Measurements from ENCODE around the gene MINDY4B. TPM values are rescaled to one million over a fixed set of nuclear protein-coding genes. Genes with fewer than 3 reads are reported as not detected.

The MINDY4B gene
- polyA plus RNA-seq, 2 of the 4 experiments (the other 2 are of a cell fraction) = not detected

- FAIRE-seq (no peak), DNase-seq (ENCODE audit: low read depth in 1 of 2, low spot score in 1 of 2) (no peak), ATAC-seq (no peak)
- Histone ChIP-seq H3K27ac (no peak overlapping the region), H3K9me3 (no peaks in the 10 kb centered on the region), H3K4me3 (no peak overlapping the region), H3K4me1 (no peaks in the 10 kb centered on the region), H3K4me2 (no peak overlapping the region)
- ChIA-PET POLR2A (no interaction called here), CTCF (interaction anchor here (0.6 to 1.0 kb wide), 2 partner anchors 140 to 173 kb away, joined by 3 read pairs; partner anchors contain the start of gene MED12L)
- TF ChIP-seq SREBF2 (IDR thresholded peaks at IDR 0.05) (no peak), EP300 (IDR thresholded peaks at IDR 0.05) (no peak), EHF (CRISPR knock-in tag; IDR thresholded peaks at IDR 0.05) (no peak), CHD2 (IDR thresholded peaks at IDR 0.05; ENCODE audit: low read length, partially characterized antibody) (no peak), JUN (IDR thresholded peaks at IDR 0.05) (no peak), FOSB (CRISPR knock-in tag; IDR thresholded peaks at IDR 0.05) (no peak), KDM5A (IDR thresholded peaks at IDR 0.05) (no peak), TFCP2L1 (CRISPR knock-in tag; IDR thresholded peaks at IDR 0.05) (no peak), FOXS1 (CRISPR knock-in tag; IDR thresholded peaks at IDR 0.05) (no peak), USF2 (IDR thresholded peaks at IDR 0.05) (no peak)
- TF ChIP-seq, protein P1, sequence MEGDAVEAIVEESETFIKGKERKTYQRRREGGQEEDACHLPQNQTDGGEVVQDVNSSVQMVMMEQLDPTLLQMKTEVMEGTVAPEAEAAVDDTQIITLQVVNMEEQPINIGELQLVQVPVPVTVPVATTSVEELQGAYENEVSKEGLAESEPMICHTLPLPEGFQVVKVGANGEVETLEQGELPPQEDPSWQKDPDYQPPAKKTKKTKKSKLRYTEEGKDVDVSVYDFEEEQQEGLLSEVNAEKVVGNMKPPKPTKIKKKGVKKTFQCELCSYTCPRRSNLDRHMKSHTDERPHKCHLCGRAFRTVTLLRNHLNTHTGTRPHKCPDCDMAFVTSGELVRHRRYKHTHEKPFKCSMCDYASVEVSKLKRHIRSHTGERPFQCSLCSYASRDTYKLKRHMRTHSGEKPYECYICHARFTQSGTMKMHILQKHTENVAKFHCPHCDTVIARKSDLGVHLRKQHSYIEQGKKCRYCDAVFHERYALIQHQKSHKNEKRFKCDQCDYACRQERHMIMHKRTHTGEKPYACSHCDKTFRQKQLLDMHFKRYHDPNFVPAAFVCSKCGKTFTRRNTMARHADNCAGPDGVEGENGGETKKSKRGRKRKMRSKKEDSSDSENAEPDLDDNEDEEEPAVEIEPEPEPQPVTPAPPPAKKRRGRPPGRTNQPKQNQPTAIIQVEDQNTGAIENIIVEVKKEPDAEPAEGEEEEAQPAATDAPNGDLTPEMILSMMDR (IDR thresholded peaks at IDR 0.05) = no peak
- WGBS (ENCODE audit: missing lambda C conversion rate) = 4% methylated on average over 3 of the region's 3 CpGs
Observed at GRCh38 chr3:150945226-150946032, 40.2 kb upstream of the MINDY4B start.

DNA sequence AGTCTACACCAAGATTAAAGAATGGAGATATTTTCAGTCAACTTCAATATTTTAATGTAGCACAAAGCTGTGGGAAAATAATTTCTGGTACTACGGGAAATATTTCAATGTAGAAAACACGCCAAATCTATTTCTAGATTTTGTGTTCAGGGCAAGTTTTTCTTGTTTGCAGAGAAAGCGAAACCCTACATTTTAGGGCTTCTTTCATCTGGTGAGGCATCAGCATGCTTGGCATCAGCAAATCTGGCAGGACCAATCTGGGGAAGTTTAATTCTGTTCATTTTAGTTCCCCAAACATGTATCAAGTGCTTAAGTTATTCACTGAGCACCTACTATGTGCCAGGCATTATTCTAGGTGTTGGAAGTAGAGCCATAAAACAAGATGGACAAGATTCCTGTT is 37.0 kb upstream of the MINDY4B start:
- POLR2A ChIA-PET = no interaction called here

More for the DNA sequence above, 37.0 kb upstream of the MINDY4B start:
- Histone ChIP-seq H3K4me1 (no peaks in the 10 kb centered on the region), H3K4me3 (no peak overlapping the region), H3K4me2 (no peak overlapping the region), H3K27ac (no peak overlapping the region), H3K9me3 (no peaks in the 10 kb centered on the region)
- WGBS (ENCODE audit: missing lambda C conversion rate) = 47% methylated on average over 3 of the region's 3 CpGs
- DNase-seq (ENCODE audit: low read depth in 1 of 2, low spot score in 1 of 2) (no peak), ATAC-seq (no peak), FAIRE-seq (no peak)
- CTCF ChIA-PET = no interaction called here
- TF ChIP-seq RARB (CRISPR knock-in tag; IDR thresholded peaks at IDR 0.05) (no peak), NPAS2 (CRISPR knock-in tag; IDR thresholded peaks at IDR 0.05; ENCODE audit: borderline replicate concordance) (no peak), HOXB5 (CRISPR knock-in tag; IDR thresholded peaks at IDR 0.05) (no peak), ZFP36 (IDR thresholded peaks at IDR 0.05; ENCODE audit: borderline replicate concordance, partially characterized antibody) (no peak), HOXA7 (CRISPR knock-in tag; IDR thresholded peaks at IDR 0.05) (no peak), ZSCAN20 (CRISPR knock-in tag; IDR thresholded peaks at IDR 0.05) (no peak), EP300 (IDR thresholded peaks at IDR 0.05) (no peak), MAZ (IDR thresholded peaks at IDR 0.05; ENCODE audit: borderline replicate concordance, low read depth, low read length) (no peak), GATA3 (IDR thresholded peaks at IDR 0.05; ENCODE audit: borderline replicate concordance) (no peak), KDM5A (IDR thresholded peaks at IDR 0.05) (no peak), CBX2 (IDR thresholded peaks at IDR 0.05; ENCODE audit: borderline replicate concordance, low read depth) (no peak), JUN (IDR thresholded peaks at IDR 0.05) (no peak), POLR2A (IDR thresholded peaks at IDR 0.05; ENCODE audit: low read length) (no peak), NFE2L2 (conservative IDR thresholded peaks at IDR 0.05; ENCODE audit: low read length) (no peak), BCL3 (IDR thresholded peaks at IDR 0.05) (no peak), TFCP2L1 (CRISPR knock-in tag; IDR thresholded peaks at IDR 0.05) (no peak), MAX (IDR thresholded peaks at IDR 0.05) (no peak), PHF8 (IDR thresholded peaks at IDR 0.05; ENCODE audit: borderline replicate concordance, low read depth) (no peak), FOXS1 (CRISPR knock-in tag; IDR thresholded peaks at IDR 0.05) (no peak)
- TF ChIP-seq, protein P2, sequence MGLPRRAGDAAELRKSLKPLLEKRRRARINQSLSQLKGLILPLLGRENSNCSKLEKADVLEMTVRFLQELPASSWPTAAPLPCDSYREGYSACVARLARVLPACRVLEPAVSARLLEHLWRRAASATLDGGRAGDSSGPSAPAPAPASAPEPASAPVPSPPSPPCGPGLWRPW (IDR thresholded peaks at IDR 0.05) = no peak
